ENCODE data around the gene CFAP77.

GRCh38 chr9:132407196-132407595 lies 2.8 kb upstream of the CFAP77 start:
- TF ChIP-seq POLR2A (IDR thresholded peaks at IDR 0.05; ENCODE audit: extremely low read depth, insufficient read length) (no peak), CTCF (IDR thresholded peaks at IDR 0.05; ENCODE audit: low read depth, low read length) (no peak)

Data from NB4 (cell line).